CD4-positive, alpha-beta T cell (primary cell): Measurements from ENCODE around the gene MEF2A. TPM values are rescaled to one million over a fixed set of nuclear protein-coding genes. Genes with fewer than 3 reads are reported as not detected.

Experiments
- ATAC-seq: fragments of 200-7000 bp; cut with Tn5 transposase; one replicate; pipeline ENCODE4 v1.10.0; 2022; ENCODE audit warnings: mild to moderate bottlenecking; ENCODE audit not compliant: poor library complexity
- CTCF ChIA-PET: fragments of 350-600 bp; sonication (Branson Sonifier 250); formaldehyde crosslinking; loops from one replicate; lab custom pipeline; 2021; ENCODE audit warnings: antibody characterized with exemption, inconsistent platforms; lab: Charles Lee
- POLR2A ChIA-PET: fragments of 350-600 bp; sonication (Branson Sonifier 250); formaldehyde crosslinking; loops from one replicate; lab custom pipeline; 2021; ENCODE audit warnings: antibody characterized with exemption, inconsistent platforms; lab: Charles Lee
- DNase-seq, 14 experiments: peaks; one replicate each; pipeline ENCODE4 v3.0.0-alpha.2; 2013 to 2020; ENCODE audit warnings: mixed read lengths in 2 of 14
- H3K27ac ChIP-seq, 2 donors: one replicate each; pipeline versions ENCODE4 v1.5.1 to v1.7.0; 2013; ENCODE audit warnings: low read length in 2 of 2, low read depth in 1 of 2, mild to moderate bottlenecking in 1 of 2
- H3K27me3 ChIP-seq, 2 experiments: 1 replicate in 1 of 2; 2 replicates in 1 of 2; pipeline versions ENCODE4 v1.6.1 to v1.7.0; 2013; ENCODE audit warnings: low read length in 2 of 2, control low read depth in 1 of 2, mild to moderate bottlenecking in 1 of 2, moderate library complexity in 1 of 2; ENCODE audit not compliant: insufficient read depth in 2 of 2, control insufficient read depth in 1 of 2
- H3K36me3 ChIP-seq: one replicate; pipeline ENCODE4 v1.6.1; 2013; ENCODE audit warnings: low read length, control low read depth; ENCODE audit not compliant: insufficient read depth
- H3K4me1 ChIP-seq: one replicate; pipeline ENCODE4 v1.6.1; 2013; ENCODE audit warnings: low read length, control low read depth; ENCODE audit not compliant: insufficient read depth
- H3K4me3 ChIP-seq: one replicate; pipeline ENCODE4 v1.5.1; 2013; ENCODE audit warnings: mild to moderate bottlenecking, low read length, moderate library complexity
- H3K9me3 ChIP-seq, 2 experiments: 1 replicate in 1 of 2; 2 replicates in 1 of 2; pipeline versions ENCODE4 v1.6.1 to v1.7.0; 2013; ENCODE audit warnings: low read length in 2 of 2, mild to moderate bottlenecking in 2 of 2, control low read depth in 1 of 2, moderate library complexity in 1 of 2; ENCODE audit not compliant: control insufficient read depth in 1 of 2, insufficient read depth in 1 of 2
- H3K27ac Mint-ChIP-seq: one replicate; pipeline ENCODE4 v1.8.0; 2020; ENCODE audit warnings: mixed read lengths
- H3K27me3 Mint-ChIP-seq: one replicate; pipeline ENCODE4 v1.8.0; 2021; ENCODE audit warnings: mixed read lengths
- H3K36me3 Mint-ChIP-seq: one replicate; pipeline ENCODE4 v1.8.0; 2021; ENCODE audit warnings: low read depth, mixed read lengths
- H3K4me1 Mint-ChIP-seq: one replicate; pipeline ENCODE4 v1.8.0; 2021; ENCODE audit warnings: low read depth, mixed read lengths
- H3K4me3 Mint-ChIP-seq: one replicate; pipeline ENCODE4 v1.8.0; 2020; ENCODE audit warnings: mild to moderate bottlenecking, mixed read lengths
- H3K9me3 Mint-ChIP-seq: one replicate; pipeline ENCODE4 v1.8.0; 2020; ENCODE audit warnings: mixed read lengths
- intact Hi-C, 2 experiments: fragments of 100-400 bp; cut with DNase I in 1 of 2; cut with micrococcal nuclease in 1 of 2; formaldehyde crosslinking; loops; one replicate each; pipeline versions ENCODE4 v1.15.1 to v1.9.0; 2023 to 2025; cut with DNase I, micrococcal nuclease
- total RNA-seq, 174 experiments: library from RNA in 2 of 174; stranded (reverse) in 2 of 174; gene quantifications; one replicate each; pipeline ENCODE4 v1.2.3 and lab custom pipeline; 2021 to 2026
- TF ChIP-seq, protein P1 (sequence below): fragments of 200-600 bp; IDR thresholded peaks from one replicate; pipeline ENCODE4 v1.8.0; 2022; ENCODE audit warnings: antibody characterized with exemption, mild to moderate bottlenecking

Gene MEF2A
- total RNA-seq, 2 experiments from 2014 or later: 23.2 to 24.9 TPM

DNA sequence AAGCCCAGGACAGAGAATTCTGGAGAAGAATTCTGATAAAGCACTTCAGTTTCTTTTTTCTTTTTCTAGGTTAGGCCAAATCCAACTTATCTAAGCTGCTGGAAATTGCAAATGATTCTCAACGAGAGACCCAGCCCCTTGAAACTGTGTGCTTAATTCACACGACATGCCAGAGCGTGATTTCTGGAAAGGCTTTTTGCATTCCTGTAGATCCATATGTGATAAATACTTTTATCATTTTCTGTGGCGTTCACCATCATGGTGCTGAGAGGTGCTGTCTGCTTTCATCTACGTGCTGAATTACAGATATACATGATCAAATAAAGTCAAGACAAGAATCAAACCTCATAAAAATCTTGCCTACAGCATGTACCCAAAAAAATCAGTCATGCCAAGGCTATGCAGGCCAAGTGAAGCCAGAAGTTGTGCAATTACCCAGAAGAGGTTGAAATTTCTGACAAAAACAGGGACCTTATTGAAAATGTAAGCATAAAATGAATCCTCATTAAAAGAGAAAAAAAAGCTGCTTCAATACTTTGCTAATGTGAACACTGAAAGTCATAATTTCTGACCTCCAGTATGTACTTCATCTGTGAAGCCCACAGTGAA lies 10.8 kb upstream of the MEF2A start:
- Histone ChIP-seq H3K27ac (no peak overlapping the region), H3K27me3 (no peaks in the 10 kb centered on the region), H3K4me3 (no peak overlapping the region), H3K9me3 (no peaks in the 10 kb centered on the region), H3K36me3 (no peaks in the 10 kb centered on the region), H3K4me1 (no peaks in the 10 kb centered on the region)
- Mint-ChIP-seq H3K9me3 (no peaks in the 10 kb centered on the region), H3K4me3 (no peak overlapping the region), H3K36me3 (no peaks in the 10 kb centered on the region), H3K27ac (no peak overlapping the region), H3K27me3 (no peaks in the 10 kb centered on the region), H3K4me1 (no peaks in the 10 kb centered on the region)
- DNase-seq (no peak), ATAC-seq (no peak)
- CTCF ChIA-PET: no interaction called here
- POLR2A ChIA-PET: no interaction called here
- intact Hi-C loops: no loop called here
- TF ChIP-seq, protein P1, sequence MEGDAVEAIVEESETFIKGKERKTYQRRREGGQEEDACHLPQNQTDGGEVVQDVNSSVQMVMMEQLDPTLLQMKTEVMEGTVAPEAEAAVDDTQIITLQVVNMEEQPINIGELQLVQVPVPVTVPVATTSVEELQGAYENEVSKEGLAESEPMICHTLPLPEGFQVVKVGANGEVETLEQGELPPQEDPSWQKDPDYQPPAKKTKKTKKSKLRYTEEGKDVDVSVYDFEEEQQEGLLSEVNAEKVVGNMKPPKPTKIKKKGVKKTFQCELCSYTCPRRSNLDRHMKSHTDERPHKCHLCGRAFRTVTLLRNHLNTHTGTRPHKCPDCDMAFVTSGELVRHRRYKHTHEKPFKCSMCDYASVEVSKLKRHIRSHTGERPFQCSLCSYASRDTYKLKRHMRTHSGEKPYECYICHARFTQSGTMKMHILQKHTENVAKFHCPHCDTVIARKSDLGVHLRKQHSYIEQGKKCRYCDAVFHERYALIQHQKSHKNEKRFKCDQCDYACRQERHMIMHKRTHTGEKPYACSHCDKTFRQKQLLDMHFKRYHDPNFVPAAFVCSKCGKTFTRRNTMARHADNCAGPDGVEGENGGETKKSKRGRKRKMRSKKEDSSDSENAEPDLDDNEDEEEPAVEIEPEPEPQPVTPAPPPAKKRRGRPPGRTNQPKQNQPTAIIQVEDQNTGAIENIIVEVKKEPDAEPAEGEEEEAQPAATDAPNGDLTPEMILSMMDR: no peak

DNA sequence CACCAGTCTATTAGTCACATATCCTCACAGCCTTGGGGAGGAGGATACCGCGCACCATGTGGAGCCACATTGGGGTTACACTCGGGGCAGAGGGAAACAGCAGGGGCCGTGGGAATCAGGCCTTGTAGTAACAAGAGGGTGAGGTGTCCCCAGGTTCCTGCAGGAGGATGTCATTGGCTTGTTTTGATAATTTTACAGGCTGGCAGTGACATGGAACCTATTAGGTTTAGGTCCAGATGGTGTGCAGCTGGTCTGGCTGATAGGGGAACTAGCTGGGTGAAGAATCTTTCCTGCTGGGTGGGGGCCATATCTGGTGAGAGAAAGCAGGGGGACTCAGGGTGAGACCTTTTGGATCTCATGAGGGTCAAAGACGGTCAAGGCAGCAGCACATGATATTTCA lies 9.8 kb upstream of the MEF2A start:
- no peaks in the 10 kb centered on the region for H3K9me3 ChIP-seq
- Mint-ChIP-seq H3K27me3 (no peaks in the 10 kb centered on the region), H3K36me3 (no peaks in the 10 kb centered on the region), H3K9me3 (no peaks in the 10 kb centered on the region), H3K4me1 (no peaks in the 10 kb centered on the region), H3K4me3 (no peak overlapping the region), H3K27ac (no peak overlapping the region)
- H3K4me3 ChIP-seq: no peak overlapping the region
- no peak for DNase-seq
- ChIA-PET CTCF (no interaction called here), POLR2A (no interaction called here)
- no peaks in the 10 kb centered on the region for H3K27me3 ChIP-seq
- no peaks in the 10 kb centered on the region for H3K36me3 ChIP-seq
- intact Hi-C loops: no loop called here
- no peak for ATAC-seq
- TF ChIP-seq, protein P1: no peak
- no peak overlapping the region for H3K27ac ChIP-seq
- H3K4me1 ChIP-seq: no peaks in the 10 kb centered on the region

GRCh38 chr15:99556578-99556977 lies 9.2 kb upstream of the MEF2A start:
- intact Hi-C loops: no loop called here
- Histone ChIP-seq H3K9me3 (no peaks in the 10 kb centered on the region), H3K36me3 (no peaks in the 10 kb centered on the region), H3K4me1 (no peaks in the 10 kb centered on the region), H3K4me3 (no peak overlapping the region), H3K27ac (no peak overlapping the region), H3K27me3 (no peaks in the 10 kb centered on the region)
- ATAC-seq (no peak), DNase-seq (no peak)
- H3K36me3 Mint-ChIP-seq: no peaks in the 10 kb centered on the region
- no peak overlapping the region for H3K27ac Mint-ChIP-seq
- no peak overlapping the region for H3K4me3 Mint-ChIP-seq
- ChIA-PET POLR2A (no interaction called here), CTCF (no interaction called here)
- TF ChIP-seq, protein P1: no peak
- no peaks in the 10 kb centered on the region for H3K9me3 Mint-ChIP-seq
- H3K4me1 Mint-ChIP-seq: no peaks in the 10 kb centered on the region
- no peaks in the 10 kb centered on the region for H3K27me3 Mint-ChIP-seq
